GM12875 (cell line): ENCODE data around the gene CHRNA7.

Experiments used
- H3K4me3 ChIP-seq: one replicate; pipeline ENCODE4 v1.5.1; 2011; ENCODE audit warnings: low read depth, low read length, control low read depth
- CTCF ChIP-seq: IDR thresholded peaks from 2 replicates; pipeline ENCODE4 v1.5.1; 2011; ENCODE audit warnings: low read depth, mild to moderate bottlenecking, control low read depth, inconsistent platforms, low read length, moderate library complexity, borderline replicate concordance; ENCODE audit not compliant: insufficient read depth

CHRNA7 gene

GRCh38 chr15:32034106-32034505 is 3.8 kb downstream of the CHRNA7 start:
- no peak for TF ChIP-seq CTCF
- H3K4me3 ChIP-seq: no peak overlapping the region

GRCh38 chr15:32035285-32035684 is 5.0 kb downstream of the CHRNA7 start:
- TF ChIP-seq CTCF: no peak
- no peak overlapping the region for H3K4me3 ChIP-seq

- no peak for TF ChIP-seq CTCF
Measured at GRCh38 chr15:32036971-32037370, 6.7 kb downstream of the CHRNA7 start.

GRCh38 chr15:32041294-32041693 is 11.0 kb downstream of the CHRNA7 start:
- no peak for TF ChIP-seq CTCF
- no peak overlapping the region for H3K4me3 ChIP-seq

More at GRCh38 chr15:32036971-32037370, 6.7 kb downstream of the CHRNA7 start:
- no peak overlapping the region for H3K4me3 ChIP-seq

- H3K4me3 ChIP-seq: no peak overlapping the region
- TF ChIP-seq CTCF: no peak
Measured at GRCh38 chr15:32042269-32042972, 12.1 kb downstream of the CHRNA7 start.

- no peak for TF ChIP-seq CTCF
- H3K4me3 ChIP-seq: no peak overlapping the region
Measured at GRCh38 chr15:32053719-32054118, 23.4 kb downstream of the CHRNA7 start.

- TF ChIP-seq CTCF: no peak
- no peak overlapping the region for H3K4me3 ChIP-seq
Measured at GRCh38 chr15:32057876-32058425, 27.6 kb downstream of the CHRNA7 start.
